GM19025 (cell line): ENCODE measurements around the gene PKNOX1.
A peak's percentile ranks its signal among the peaks of the same experiment; 100 is the strongest.
"Not testable (repeated sequence)": the region's sequence is repeated elsewhere in the genome, so short reads cannot be mapped to it uniquely, and the experiment has no call there.

Experiments used
- ATAC-seq: cut with Tn5 transposase; IDR thresholded peaks from one replicate; pipeline ENCODE4 v1.9.1; 2021; ENCODE audit warnings: mild to moderate bottlenecking, low read depth, moderate library complexity; ENCODE audit not compliant: unreplicated experiment

Gene PKNOX1, protein sequence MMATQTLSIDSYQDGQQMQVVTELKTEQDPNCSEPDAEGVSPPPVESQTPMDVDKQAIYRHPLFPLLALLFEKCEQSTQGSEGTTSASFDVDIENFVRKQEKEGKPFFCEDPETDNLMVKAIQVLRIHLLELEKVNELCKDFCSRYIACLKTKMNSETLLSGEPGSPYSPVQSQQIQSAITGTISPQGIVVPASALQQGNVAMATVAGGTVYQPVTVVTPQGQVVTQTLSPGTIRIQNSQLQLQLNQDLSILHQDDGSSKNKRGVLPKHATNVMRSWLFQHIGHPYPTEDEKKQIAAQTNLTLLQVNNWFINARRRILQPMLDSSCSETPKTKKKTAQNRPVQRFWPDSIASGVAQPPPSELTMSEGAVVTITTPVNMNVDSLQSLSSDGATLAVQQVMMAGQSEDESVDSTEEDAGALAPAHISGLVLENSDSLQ

DNA sequence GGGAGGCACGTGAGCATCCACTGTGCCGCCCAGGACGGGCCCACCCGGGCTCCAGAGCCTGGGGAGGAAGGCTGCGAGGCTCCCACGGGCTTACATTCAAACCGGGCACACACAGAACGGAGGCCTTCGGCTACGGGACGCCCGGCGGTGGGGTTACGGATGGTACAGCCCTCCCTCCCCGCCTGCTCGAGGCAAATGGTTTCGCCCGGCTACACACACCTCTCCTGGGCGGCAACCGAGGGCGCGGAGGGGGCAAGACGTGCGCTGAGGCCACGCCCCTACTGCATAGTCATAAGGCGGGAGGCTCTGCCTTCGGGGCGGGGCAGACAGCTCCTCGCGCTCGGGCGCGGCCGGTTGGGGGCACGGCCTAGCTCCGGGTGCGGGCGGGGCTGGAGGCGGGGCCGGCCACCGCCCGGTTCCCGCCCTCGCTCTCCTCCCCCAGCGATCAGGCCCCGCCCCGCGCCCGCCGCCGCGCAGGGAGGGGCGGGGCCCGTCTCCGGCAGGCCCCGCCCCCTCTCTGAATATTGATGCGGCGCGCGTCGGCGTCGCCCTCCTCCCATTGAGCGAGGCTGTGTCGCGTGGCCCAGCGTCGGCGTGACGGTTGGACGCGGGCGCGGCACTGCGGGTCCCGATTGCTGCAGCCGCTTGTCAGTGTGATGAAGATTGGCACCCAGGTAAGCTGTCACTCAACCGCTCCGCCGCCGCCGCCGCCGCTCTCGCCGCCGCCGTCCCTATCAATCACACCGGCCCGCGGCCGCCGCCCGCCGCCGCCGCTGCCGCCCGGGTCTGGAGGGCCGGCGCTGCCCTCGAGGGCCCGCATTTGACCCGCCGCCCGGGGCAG lies at the start of gene PKNOX1:
TSS of gene PKNOX1 (plus strand) at position 572 of the 841 bp plus-strand sequence. CDS start 29,820 bp downstream, outside the sequence.
- ATAC-seq = peak; percentile 85

DNA sequence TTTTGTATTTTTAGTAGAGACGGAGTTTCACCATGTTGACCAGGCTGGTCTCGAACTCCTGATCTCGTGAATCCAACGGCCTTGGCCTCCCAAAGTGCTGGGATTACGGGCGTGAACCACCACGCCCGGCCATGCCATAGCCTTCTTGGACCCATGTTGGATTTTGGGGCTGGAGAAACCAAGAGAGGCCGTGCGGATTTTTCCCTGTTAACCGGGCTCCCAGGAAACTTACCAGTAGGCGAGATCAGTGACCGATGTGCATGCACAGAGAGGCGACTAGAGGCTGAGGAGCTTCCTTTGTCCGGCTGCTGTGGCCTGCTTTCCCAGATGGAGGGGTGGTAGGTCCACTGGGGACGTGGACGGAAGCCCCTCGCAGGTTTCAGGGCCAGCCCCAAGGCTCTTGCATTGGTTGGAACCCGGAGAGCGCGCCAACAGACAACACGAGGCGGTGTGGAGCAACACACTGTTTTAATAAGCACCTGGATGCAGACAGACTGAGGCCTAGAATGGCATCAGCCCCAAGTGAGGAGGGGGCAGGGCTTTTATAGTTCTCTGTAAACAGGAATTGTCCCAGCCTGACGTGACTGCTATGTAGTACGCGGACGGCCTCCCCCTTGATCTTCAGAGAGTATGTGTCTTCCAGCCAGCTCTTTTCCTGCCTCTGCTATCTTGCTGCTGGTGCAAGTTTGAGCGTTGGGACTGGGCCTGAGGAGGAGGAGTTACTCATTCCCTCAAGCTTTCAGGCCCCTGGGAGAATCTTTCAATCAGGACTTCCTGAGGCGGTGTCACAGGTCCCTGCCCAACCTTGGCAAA lies 49.0 kb upstream of the PKNOX1 start, which contains the start of gene ERVH48-1:
TSS of gene ERVH48-1 (minus strand) at position 517 of the 813 bp plus-strand sequence. CDS start 6,624 bp downstream, outside the sequence.
- no peak for ATAC-seq

DNA sequence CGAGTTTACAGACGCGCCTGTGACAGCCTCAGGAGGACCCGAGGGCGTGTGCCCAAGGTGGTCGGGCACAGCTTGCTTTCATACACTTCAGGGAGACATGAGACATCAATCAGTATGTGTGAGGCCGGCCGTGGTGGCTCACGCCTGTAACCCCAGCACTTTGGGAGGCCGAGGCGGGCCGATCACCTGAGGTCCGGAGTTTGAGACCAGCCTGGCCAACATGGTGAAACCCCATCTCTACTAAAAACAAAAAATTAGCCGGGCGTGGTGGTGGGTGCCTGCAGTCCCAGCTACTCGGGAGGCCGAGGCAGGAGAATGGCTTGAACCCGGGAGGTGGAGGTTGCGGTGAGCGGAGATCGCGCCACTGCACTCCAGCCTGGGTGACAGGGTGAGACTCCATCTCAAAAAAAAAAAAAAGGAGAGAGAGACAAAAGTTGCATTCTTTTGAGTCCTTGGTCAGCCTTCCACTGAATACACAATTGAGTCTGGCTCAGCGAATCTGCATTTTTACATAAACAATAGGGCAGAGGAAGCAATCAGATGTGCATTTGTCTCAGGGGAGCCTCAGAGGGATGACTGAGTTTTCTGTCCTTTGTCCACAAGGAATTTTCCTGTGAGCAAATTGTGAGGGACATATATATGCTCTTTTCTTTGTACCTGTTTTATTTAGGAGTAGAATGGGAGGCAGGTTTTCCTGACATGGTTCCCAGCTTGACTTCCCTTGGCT lies 46.7 kb upstream of the PKNOX1 start:
- ATAC-seq = not testable (repeated sequence)

DNA sequence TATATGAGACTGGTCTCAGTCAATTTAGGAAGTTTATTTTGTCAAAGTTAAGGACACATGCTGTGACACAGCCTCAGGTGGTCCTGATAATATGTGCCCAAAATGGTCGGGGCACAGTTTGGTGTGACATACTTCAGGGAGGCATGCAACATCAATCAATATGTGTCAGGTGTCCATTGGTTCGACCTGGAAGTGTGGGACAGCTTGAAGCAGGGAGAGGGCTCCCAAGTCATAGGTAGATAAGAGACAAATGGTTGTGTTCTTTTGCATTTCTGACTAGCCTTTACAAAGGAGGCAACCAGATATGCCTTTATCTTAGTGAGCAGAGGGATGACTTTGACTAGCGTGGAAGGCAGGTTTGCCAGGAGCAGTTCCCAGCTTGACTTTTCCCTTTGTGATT lies 44.4 kb upstream of the PKNOX1 start:
- no peak for ATAC-seq

DNA sequence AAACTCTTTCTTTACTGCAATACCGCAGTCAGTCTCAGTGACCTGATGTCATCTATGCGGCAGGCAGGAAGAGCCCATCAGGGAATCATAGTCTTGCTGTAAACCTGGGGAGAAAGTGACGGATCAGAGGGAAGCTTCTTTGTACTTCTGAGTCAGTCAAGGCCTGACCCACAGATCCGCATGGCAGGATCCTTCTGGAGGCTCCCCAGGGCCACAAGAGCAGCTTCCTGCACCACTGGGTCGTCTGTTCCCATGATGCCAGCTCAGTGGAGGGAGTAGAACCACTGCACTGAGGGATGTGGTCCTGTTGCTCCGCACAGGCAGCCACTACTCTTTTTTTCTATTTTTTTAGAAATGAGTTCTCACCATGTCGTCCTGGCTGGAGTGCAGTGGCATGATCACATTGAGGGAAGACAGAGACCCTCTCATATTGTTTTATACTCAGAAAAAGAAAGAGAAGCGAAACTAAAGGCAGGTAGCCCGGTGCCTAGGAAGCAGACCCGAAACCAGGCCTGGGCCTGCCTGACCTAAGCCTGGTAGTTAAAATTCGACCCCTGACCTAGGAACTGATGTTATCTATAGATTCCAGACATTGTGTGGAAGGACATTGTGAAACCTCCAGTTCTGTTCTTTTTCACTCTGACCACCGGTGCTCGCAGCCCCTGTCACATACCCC lies 42.7 kb upstream of the PKNOX1 start:
- ATAC-seq = no peak

DNA sequence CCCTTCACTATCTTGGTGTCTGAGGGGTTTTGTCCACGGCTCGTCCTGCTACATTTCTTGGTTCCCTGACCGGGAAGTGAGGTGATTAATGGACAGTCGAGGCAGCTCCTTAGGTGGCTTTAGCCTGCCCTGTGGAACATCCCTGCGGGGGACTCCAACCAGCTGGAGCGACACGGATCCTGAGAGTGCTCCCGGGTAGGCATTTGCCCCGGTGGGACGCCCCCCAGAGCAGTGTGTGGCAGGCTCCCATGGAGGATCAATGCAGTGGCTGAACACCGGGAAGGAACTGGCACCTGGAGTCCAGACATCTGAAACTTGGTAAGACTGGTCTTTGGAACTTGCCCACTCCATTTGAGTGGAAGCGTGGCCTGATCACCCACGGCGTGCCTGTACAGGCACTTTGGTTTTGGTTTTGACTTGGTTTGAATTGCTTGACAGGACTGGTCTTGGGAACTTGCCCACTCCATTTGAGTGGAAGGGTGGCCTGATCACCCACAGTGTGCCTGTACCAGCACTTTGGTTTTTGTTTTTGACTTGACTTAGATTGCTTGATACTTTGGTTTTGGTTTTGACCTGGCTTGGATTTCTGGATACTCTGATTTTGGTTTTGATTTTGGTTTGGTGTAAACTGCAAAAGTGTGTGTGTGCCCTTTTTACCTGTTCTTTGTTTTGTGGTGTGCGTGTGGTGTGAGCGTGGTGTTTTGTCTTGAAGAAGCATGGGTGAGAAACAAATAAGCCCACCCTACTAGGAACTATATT lies 41.8 kb upstream of the PKNOX1 start:
- not testable (repeated sequence) for ATAC-seq

DNA sequence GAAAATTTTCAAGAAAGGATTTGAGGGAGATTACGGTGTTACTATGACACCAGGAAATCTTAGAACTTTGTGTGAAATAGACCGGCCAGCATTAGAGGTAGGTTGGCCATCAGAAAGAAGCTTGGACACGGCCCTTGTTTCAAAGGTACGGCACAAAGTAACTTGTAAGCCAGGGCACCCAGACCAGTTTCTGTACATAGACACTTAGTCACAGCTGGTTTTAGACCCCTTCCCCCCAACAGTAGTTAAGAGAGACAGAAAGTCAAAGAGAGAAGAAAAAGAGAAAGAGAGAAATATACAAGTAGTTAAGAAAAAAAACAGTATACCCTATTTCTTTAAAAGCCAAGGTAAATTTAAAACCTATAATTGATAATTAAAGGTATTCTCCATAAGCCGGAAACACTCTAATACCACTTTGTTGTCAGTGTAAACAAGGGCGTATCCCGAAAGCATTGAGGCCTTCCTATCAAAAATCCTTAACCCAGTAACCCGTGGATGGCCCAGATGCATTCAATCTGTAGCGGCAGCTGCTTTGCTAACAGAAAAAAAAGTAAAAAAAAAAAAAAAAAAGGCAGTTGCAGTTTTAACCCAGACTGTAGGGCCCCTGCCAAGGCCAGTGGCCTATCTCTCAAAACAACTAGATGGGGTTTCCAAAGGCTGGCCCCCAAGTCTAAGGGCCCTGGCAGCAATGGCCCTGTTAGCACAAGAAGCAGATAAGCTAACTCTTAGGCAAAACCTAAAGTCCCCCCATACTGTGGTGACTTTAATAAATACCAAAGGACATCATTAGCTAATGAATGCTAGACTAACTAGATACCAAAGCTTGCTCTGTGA lies 41.0 kb upstream of the PKNOX1 start:
- not testable (repeated sequence) for ATAC-seq

DNA sequence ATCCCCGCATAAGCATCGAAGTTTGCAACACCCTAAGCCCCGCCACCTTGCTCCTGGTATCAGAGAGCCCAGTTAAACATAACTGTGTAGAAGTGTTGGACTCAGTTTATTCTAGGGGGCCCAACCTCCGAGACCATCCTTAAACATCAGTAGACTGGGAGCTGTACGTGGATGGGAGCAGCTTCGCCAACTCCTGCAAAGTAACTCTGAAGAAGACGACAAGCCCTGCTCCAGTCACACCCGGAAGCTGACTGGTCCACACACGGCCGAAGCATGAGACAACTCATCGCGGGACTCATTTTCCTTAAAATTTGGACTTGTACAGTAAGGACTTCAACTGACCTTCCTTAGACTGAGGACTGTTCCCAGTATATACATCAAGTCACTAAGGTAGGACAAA lies 40.4 kb upstream of the PKNOX1 start:
- ATAC-seq = not testable (repeated sequence)

DNA sequence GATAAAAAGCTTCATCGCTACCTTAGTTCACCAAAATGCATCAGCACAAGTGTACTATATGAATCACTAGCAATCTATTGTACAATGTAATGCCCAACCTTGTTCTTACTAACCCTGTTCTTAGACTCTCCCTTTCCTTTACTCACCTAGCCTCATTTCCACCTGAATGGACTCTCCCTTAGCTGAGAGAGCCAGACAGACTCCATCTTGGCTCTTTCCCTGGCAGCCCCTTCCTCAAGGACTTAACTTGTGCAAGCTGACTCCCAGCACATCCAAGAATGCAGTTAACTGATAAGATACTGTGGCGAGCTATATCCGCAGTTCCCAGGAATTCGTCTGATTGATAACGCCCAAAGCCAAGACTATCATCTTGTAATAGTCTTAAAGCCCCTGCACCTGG lies 38.0 kb upstream of the PKNOX1 start:
- ATAC-seq = not testable (repeated sequence)

DNA sequence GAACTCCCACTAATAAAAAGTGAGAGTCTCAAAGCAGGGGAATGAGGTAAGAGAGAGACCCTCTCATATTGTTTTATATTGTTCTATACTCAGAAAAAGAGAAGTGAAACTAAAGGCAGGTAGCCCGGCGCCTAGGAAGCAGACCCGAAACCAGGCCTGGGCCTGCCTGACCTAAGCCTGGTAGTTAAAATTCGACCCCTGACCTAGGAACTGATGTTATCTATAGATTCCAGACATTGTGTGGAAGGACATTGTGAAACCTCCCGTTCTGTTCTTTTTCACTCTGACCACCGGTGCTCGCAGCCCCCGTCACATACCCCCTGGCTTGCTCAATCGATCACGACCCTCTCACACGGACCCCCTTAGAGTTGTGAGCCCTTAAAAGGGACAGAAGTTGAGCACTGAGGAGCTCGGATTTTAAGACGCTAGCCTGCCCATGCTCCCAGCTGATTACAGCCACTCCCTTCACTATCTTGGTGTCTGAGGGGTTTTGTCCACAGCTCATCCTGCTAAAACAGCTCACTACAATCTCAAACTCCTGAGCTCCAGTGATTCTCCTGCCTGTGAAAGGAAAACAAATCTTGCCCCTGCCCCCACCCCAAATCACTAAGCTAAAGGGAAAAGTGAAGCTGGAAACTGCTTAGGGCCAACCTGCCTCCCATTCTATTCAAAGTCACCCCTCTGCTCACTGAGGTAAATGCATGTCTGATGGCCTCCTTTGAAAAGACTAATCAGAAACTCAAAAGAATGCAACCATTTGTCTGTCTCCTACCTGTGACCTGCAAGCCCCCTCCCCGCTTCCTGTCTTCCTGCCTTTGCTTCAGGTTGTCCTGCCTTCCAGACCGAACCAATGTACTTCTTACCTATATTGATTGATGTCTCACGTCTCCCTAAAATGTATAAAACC lies 37.1 kb upstream of the PKNOX1 start:
- ATAC-seq = not testable (repeated sequence)

DNA sequence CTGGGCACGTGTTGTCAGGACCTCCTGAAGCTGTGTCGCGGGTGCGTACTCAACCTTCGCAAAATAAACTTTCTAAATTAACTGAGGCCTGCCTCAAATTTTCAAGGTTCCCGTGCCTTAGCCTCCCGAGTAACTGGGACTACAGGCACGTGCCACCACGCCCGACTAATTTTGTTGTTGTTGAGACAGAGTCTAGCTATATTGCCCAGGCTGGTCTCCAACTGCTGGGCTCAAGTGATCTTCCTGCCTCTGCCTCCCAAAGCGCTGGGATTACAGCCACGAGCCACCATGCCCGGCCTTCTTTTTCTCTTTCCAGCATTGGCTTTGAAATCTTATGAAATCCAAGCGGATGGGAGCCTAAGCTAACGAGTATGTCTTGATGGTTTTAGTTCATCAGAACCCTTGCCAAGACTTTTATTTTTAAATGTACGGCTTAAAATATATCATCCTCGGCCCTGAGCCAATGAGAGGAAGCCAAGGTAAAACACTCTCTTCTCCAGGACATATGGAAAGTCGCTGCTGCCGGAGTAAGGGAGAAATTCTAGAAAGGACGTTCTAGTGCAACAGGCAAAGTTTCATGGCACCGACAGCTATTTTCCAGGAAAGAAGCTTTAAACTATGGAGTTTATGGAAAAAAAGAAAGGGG lies 36.3 kb upstream of the PKNOX1 start:
- no peak for ATAC-seq

DNA sequence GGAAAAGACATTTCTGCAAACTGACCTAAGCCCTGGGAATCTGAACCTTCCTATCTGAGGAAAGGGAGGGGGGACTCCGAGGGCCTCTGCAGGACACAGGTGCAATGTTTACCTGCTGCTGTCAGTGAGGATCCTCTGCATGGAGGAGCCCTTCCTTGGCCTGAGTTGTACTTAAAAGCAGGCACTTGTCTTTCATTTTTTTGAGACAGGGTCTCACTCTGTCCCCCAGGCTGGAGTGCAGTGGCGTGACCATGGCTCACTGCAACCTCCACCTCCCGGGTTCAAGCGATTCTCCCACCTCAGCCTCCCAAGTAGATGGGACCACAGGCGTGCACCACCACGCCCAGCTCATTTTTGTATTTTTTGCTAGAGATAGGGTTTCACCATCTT lies 35.8 kb upstream of the PKNOX1 start:
- ATAC-seq = not testable (repeated sequence)

DNA sequence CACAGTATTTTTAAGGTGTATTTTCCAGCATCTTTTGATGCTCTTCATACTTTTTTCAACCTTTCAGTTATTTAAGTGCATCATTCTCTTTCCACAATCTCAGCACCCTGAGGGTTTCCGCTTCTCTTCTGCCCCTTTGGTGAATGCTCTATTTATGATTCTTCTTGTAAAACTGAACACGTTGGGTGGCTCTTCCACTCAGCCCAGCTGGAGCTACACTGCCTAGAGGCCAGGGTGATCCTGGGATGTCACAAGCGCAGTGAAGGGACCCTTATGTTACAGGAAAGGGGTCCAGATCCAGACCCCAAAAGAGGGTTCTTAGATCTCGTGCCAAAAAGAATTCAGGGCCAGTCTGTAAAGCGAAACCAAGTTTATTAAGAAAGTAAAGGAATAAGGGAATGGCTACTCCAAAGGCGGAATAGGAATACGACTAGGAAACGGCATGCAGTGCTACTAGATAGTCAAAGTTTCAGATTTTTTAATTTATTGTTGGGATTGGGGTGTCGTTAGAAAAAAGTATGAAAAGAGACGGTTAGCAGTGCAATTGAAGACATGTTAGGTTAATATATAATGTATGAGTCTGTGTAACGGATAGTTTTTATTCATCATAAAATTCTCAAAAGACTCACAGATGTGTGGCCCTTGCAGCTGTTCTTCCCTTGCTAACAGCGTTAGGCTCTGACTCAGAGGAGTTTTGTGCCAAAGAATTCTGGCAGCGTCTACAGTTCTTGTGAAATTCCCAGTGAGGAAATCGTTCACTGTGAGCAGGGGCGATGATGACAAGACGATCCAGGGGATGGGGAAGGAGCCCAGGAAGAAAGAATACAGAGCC lies 34.6 kb upstream of the PKNOX1 start:
- no peak for ATAC-seq

DNA sequence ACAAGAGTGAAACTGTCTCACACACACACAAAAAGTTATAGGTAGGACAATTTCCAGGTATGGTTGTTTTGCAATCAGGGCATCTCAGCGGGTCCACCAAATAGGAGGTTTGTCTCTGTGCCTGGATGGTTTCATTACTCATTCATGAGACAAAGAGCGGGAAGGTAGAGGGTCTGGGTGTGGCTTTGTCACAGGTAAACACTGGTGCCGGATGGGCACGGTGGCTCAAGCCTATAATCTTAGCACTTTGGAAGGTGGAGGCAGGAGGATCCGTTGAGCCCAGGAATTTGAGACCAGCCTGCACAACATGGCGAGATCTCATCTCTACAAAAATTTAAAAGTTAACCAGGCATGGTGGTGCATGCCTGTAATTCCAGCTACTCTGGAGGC lies 32.7 kb upstream of the PKNOX1 start:
- no peak for ATAC-seq

DNA sequence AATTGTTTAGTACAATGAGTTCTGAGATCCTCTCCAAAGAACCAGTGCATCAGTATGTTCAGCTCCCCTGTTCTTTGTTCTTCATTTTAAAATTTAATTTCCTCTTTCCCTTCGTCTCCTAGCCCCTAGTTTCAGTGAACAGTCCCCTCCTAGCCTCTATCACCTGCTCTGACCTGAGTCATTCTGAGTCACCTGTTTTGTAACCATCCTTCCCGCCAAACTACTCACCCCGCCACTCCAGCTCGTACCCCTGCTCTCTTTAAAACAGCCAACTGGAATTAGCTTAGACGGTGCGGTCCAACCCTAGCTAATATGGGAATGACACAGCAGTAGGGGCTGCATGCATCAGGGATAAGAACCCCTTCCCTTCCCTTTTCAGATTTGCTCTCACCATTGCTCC lies 32.1 kb upstream of the PKNOX1 start:
- no peak for ATAC-seq
